IPS DF 4.7 (cell line): ENCODE measurements around the gene JAML.

Experiments used
- DNase-seq: peaks from one replicate; pipeline ENCODE4 v3.0.0-alpha.2; 2013; ENCODE audit warnings: low spot score; ENCODE audit errors: extremely low read depth

The JAML gene

DNA sequence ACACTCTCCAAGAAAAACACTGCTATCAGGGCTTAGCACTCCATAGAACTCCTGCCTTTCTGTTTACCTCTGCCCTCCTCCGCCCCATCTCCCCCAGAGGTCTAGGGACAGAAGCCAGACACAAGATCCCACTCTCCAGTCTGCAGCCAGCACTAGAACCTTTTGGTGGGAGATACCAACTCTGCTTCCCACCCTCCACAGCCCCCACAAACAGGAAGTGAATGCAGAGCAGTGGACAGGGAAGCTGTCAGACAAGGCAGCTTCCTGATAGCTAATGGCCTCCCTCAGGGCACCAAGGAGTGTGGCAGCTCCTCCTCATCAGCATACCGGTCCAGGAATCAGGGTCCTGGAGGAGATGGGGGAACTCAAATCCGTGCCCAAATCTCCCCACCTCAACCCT lies 77.3 kb downstream of the JAML start:
- DNase-seq: no peak

DNA sequence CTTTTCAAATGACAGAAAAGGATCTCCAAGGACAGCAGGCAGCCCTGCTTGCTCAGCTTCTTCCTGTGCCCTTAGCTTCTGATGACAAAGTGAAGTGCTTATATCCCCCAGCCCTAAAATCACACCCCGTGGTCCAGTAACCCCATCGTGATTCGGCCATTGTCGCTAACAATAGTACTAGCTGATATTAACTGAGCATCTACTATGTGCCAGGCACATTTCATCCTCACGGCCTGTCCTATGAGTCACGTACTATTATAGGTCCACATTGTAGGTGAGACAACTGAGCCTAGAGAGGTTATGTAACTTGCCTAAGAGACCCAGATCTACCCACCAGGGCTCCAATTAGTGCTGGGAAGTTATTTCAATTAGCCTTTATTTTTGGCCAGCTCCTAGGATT lies 78.3 kb downstream of the JAML start:
- no peak for DNase-seq

DNA sequence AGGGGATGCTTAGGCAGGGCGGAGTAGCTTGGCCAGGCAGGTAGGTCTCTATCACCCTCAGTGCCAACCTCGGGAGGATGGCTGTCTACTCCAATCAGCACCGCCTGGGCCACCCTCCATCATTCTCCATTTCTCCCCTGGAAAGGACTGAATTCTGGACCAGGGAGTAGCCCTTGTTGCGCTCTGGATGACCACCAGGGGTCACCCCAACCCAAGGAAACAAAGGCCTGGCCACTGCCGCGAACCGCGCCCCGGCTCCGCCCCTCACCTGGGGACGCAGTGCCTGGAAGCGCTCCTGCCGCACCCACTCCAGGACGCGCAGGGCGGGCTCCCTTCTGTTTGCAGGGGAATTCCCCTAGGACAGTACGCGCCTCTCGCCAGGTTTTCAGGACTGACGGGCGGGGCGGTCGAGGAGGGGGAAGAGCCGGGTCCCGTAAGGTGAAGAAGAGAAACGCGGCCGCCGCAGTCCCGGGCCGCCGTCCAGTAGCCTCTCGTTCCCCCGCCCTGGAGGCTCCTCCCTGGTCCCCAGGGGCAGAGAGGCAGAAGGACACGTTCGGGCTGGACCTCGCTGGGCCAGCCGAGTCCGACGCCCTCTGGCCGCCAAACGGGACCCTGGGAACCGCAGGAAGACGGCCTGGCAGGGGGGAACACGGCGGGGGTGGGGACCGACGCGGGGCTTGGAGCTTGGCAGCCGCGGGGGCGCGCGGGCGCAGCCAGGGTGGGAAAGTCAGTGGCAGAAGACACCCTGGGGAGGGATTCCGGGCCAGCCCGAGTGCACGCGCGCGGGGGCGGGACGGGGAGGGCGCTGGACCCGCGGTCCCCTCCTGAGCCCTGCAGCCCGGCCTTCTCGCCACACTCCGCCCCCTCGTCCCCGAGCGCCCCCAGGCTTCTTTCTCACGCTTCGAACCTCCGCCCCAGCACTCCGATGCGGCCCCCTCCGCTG lies 79.3 kb downstream of the JAML start:
- DNase-seq: no peak

DNA sequence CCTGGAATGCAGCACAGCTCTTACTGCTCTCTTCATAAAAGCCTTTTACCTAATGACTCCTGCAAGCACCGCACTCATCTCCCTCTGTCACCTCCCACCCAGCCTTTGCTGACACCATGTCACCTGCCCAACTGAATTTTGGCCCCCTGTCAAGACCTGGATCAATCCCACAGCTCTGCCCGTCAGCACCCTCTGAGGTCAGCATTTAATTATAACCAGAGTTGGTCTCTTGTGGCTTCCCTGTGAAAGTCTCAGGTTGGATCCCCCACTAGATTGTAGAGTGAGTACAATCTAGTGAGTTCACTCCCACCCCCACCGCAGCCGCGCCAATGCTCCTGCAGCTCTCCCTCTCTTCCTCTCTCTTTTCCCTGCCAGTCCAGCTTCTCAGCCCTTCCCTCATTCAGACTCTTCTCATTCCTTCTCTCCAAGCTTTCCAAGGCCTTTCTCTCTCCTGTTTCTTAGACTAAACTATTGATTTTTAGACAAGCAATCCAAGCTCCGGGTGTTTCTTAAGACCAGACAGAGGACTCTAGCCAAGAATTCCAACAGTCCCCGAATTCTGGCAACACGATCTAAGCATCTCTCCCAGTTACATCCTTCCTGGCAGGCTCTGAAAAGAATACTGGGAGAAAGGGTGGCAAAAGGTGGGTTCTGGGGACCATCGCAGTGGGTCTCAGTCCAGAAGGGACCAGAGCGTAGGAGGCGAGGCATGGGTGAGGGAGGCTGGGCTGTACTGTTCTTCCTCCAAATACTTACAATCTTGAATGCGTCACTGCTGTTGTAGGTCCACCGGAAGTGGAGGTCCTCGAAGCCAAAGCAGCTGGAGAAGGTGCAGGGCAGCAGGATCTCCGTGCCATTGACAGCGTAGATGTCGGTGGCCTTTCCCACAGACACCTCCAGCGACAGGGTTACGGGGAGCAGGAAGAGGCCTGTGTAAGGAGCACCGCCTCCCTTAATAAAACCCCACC lies 80.2 kb downstream of the JAML start:
- DNase-seq: no peak
